Measurements from ENCODE around the gene FRS3.

The FRS3 gene

GRCh38 chr6:41791984-41792383 lies 12.3 kb upstream of the FRS3 start:
- no peak overlapping the region for H3K4me3 ChIP-seq (ENCODE audit: low read depth, low read length)
- no peak for DNase-seq (ENCODE audit: low read depth)
- no peak for TF ChIP-seq CTCF (IDR thresholded peaks at IDR 0.05; ENCODE audit: low read depth, low read length)
- no peak for TF ChIP-seq MAX (IDR thresholded peaks at IDR 0.05; ENCODE audit: low read depth, low read length)
- TF ChIP-seq POLR2A (IDR thresholded peaks at IDR 0.05; ENCODE audit: extremely low read depth, insufficient read length), result no peak
- TF ChIP-seq MYC (IDR thresholded peaks at IDR 0.05; ENCODE audit: low read depth, low read length), result no peak

GRCh38 chr6:41791305-41791704 lies 11.6 kb upstream of the FRS3 start:
- no peak for DNase-seq (ENCODE audit: low read depth)
- TF ChIP-seq POLR2A (IDR thresholded peaks at IDR 0.05; ENCODE audit: extremely low read depth, insufficient read length) (no peak), CTCF (IDR thresholded peaks at IDR 0.05; ENCODE audit: low read depth, low read length) (no peak), MAX (IDR thresholded peaks at IDR 0.05; ENCODE audit: low read depth, low read length) (no peak)
- no peak overlapping the region for H3K4me3 ChIP-seq (ENCODE audit: low read depth, low read length)

GRCh38 chr6:41790045-41790444 lies 10.3 kb upstream of the FRS3 start:
- no peak for DNase-seq (ENCODE audit: low read depth)
- H3K4me3 ChIP-seq (ENCODE audit: low read depth, low read length), result peak overlapping the region; percentile 12
- TF ChIP-seq MAX (IDR thresholded peaks at IDR 0.05; ENCODE audit: low read depth, low read length), result no peak
- TF ChIP-seq MYC (IDR thresholded peaks at IDR 0.05; ENCODE audit: low read depth, low read length), result no peak
- no peak for TF ChIP-seq POLR2A (IDR thresholded peaks at IDR 0.05; ENCODE audit: extremely low read depth, insufficient read length)
- no peak for TF ChIP-seq CTCF (IDR thresholded peaks at IDR 0.05; ENCODE audit: low read depth, low read length)

GRCh38 chr6:41789390-41789724 lies 9.7 kb upstream of the FRS3 start:
- TF ChIP-seq CTCF (IDR thresholded peaks at IDR 0.05; ENCODE audit: low read depth, low read length) (no peak), MAX (IDR thresholded peaks at IDR 0.05; ENCODE audit: low read depth, low read length) (no peak), POLR2A (IDR thresholded peaks at IDR 0.05; ENCODE audit: extremely low read depth, insufficient read length) (no peak), MYC (IDR thresholded peaks at IDR 0.05; ENCODE audit: low read depth, low read length) (no peak)
- DNase-seq (ENCODE audit: low read depth), result no peak
- peak overlapping the region; percentile 41 for H3K4me3 ChIP-seq (ENCODE audit: low read depth, low read length)

- H3K4me3 ChIP-seq (ENCODE audit: low read depth, low read length), result peak within 1 kb of the TSS; percentile 91
- DNase-seq (ENCODE audit: low read depth), result peak; percentile 98
- TF ChIP-seq POLR2A (IDR thresholded peaks at IDR 0.05; ENCODE audit: extremely low read depth, insufficient read length), result no peak
- peak; percentile 82 for TF ChIP-seq MAX (IDR thresholded peaks at IDR 0.05; ENCODE audit: low read depth, low read length)
- peak; percentile 75 for TF ChIP-seq CTCF (IDR thresholded peaks at IDR 0.05; ENCODE audit: low read depth, low read length)
- peak; percentile 89 for TF ChIP-seq MYC (IDR thresholded peaks at IDR 0.05; ENCODE audit: low read depth, low read length)
Measured at GRCh38 chr6:41787219-41787917, 7.7 kb upstream of the FRS3 start, which contains the start of gene TOMM6. TSS of gene TOMM6 (plus strand) at chr6:41787694. CDS start at chr6:41787698, 4 bp downstream.
